ENCODE results near the gene RPS5. TPM values are rescaled to one million over a fixed set of nuclear protein-coding genes. Genes with fewer than 3 reads are reported as not detected.
A peak's percentile ranks its signal among the peaks of the same experiment; 100 is the strongest.

The RPS5 gene
- polyA plus RNA-seq, 2 of the 4 experiments (the other 2 are of a cell fraction) = 2,123 to 2,475 TPM

- H3K4me1 ChIP-seq = peaks cover 27% of the 10 kb centered on the region
- ChIA-PET CTCF (interaction anchor here (0.6 to 1.0 kb wide), 3 partner anchors 19 to 138 kb away, joined by 3 to 4 read pairs (median 4); partner anchors contain the start of genes ZBTB45 and ZNF497), POLR2A (interaction anchor here (0.6 to 1.9 kb wide), 5 partner anchors 19 to 138 kb away, joined by 3 to 28 read pairs (median 4); partner anchors contain the start of genes ZBTB45, ZNF497, ZNF584 and ZNF8)
- no peak for FAIRE-seq
- no peak for DNase-seq (ENCODE audit: low read depth in 1 of 2, low spot score in 1 of 2)
- H3K27ac ChIP-seq = peak overlapping the region; percentile 73 to 97
- 20% methylated on average over 26 of the region's 26 CpGs for WGBS (ENCODE audit: missing lambda C conversion rate)
- no peak for TF ChIP-seq FOSL2 (IDR thresholded peaks at IDR 0.05)
- no peak for TF ChIP-seq FOSL2 (CRISPR knock-in tag; IDR thresholded peaks at IDR 0.05)
- no peak for TF ChIP-seq NPAS2 (CRISPR knock-in tag; IDR thresholded peaks at IDR 0.05; ENCODE audit: borderline replicate concordance)
- TF ChIP-seq, protein P1, sequence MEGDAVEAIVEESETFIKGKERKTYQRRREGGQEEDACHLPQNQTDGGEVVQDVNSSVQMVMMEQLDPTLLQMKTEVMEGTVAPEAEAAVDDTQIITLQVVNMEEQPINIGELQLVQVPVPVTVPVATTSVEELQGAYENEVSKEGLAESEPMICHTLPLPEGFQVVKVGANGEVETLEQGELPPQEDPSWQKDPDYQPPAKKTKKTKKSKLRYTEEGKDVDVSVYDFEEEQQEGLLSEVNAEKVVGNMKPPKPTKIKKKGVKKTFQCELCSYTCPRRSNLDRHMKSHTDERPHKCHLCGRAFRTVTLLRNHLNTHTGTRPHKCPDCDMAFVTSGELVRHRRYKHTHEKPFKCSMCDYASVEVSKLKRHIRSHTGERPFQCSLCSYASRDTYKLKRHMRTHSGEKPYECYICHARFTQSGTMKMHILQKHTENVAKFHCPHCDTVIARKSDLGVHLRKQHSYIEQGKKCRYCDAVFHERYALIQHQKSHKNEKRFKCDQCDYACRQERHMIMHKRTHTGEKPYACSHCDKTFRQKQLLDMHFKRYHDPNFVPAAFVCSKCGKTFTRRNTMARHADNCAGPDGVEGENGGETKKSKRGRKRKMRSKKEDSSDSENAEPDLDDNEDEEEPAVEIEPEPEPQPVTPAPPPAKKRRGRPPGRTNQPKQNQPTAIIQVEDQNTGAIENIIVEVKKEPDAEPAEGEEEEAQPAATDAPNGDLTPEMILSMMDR (IDR thresholded peaks at IDR 0.05) = no peak
- no peak for TF ChIP-seq MAFK (IDR thresholded peaks at IDR 0.05; ENCODE audit: partially characterized antibody)
- TF ChIP-seq, protein P2, sequence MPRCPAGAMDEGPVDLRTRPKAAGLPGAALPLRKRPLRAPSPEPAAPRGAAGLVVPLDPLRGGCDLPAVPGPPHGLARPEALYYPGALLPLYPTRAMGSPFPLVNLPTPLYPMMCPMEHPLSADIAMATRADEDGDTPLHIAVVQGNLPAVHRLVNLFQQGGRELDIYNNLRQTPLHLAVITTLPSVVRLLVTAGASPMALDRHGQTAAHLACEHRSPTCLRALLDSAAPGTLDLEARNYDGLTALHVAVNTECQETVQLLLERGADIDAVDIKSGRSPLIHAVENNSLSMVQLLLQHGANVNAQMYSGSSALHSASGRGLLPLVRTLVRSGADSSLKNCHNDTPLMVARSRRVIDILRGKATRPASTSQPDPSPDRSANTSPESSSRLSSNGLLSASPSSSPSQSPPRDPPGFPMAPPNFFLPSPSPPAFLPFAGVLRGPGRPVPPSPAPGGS (IDR thresholded peaks at IDR 0.05) = no peak
- TF ChIP-seq RFX5 (IDR thresholded peaks at IDR 0.05) = no peak
- TF ChIP-seq CBX2 (IDR thresholded peaks at IDR 0.05; ENCODE audit: borderline replicate concordance, low read depth) = no peak
- no peak for TF ChIP-seq MYC (IDR thresholded peaks at IDR 0.05; ENCODE audit: borderline replicate concordance, low read length)
- TF ChIP-seq SREBF2 (IDR thresholded peaks at IDR 0.05) = no peak
- no peak for TF ChIP-seq CEBPB (IDR thresholded peaks at IDR 0.05)
- no peak for TF ChIP-seq HMGXB4 (CRISPR knock-in tag; IDR thresholded peaks at IDR 0.05; ENCODE audit: borderline replicate concordance)
- TF ChIP-seq RNF2 (IDR thresholded peaks at IDR 0.05; ENCODE audit: borderline replicate concordance, low read depth) = no peak
- no peak for TF ChIP-seq JUN (IDR thresholded peaks at IDR 0.05)
- no peak for TF ChIP-seq MAZ (IDR thresholded peaks at IDR 0.05; ENCODE audit: borderline replicate concordance, low read depth, low read length)
- TF ChIP-seq JUNB (IDR thresholded peaks at IDR 0.05) = no peak
- no peak for TF ChIP-seq ELK1 (IDR thresholded peaks at IDR 0.05; ENCODE audit: low read depth, low read length)
- TF ChIP-seq E2F6 (IDR thresholded peaks at IDR 0.05; ENCODE audit: borderline replicate concordance, low read depth) = no peak
- no peaks in the 10 kb centered on the region for H3K9me3 ChIP-seq
- H3K4me2 ChIP-seq = peak overlapping the region; percentile 82
- peak overlapping the region; percentile 64 for H3K4me3 ChIP-seq
- ATAC-seq = no peak
Observed at GRCh38 chr19:58381460-58382212, 5.4 kb upstream of the RPS5 start.

All from A549 (cell line).